AG09309 (cell line): ENCODE measurements around the gene LRRC47.

Experiments used
- DNase-seq: peaks from one replicate; pipeline ENCODE4 v3.0.0-alpha.2; 2010; ENCODE audit warnings: low read depth
- H3K4me3 ChIP-seq: 2 replicates; pipeline ENCODE4 v1.5.1; 2011; ENCODE audit warnings: mild to moderate bottlenecking, low read depth, low read length, moderate library complexity; ENCODE audit not compliant: control insufficient read depth
- TF ChIP-seq, protein P1 (sequence below): IDR thresholded peaks from 2 replicates; pipeline ENCODE4 v1.5.1; 2011; ENCODE audit warnings: mild to moderate bottlenecking, low read depth, low read length, inconsistent platforms; ENCODE audit not compliant: insufficient read depth, control insufficient read depth; ENCODE audit errors: missing control alignments

Gene LRRC47

DNA sequence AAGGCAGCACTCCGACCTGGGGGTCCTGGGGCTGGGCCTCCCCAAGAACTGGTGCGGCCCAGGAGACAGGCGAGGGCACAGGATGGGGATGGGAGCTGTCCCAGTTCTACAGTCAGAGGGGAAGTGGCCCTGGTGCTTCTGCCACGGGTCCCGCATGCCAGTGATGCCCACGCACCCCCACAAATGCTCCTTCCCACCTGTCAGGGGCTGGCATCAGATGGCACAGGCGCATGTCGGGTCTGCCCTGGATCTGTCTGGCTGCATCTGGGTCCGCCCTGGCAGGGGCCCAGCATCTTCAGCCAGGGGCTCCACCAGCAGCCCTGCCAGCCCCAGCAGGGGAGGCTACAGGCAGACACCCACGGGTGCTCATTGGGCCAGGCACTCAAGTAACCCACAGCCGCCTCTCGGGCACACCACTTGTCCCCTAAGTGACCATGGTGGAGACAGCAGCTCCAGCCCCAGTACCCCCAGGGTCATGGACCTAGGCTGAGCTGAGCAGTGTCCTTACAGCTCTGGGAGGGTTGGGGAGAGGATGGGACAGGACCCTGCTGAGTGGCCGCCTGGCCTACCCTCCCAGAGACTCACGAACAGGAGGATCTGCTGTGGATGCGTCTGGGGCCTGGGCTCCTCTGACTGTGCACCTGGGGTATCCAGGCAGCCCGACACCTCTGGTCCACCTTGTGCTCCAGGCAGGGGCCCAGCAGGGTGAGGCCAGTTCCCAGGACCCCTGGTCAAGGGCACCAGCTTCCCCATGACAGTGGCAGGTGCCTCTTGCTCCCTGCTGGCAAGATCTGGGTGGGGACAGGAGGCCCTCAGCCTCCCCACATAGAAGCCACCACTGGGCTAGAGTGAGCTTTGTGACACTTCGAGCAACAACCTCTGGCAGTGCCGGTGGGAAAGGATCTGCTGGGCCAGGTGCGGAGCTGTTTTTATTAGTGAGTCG, 18.4 kb downstream of the LRRC47 start:
- H3K4me3 ChIP-seq, result no peak overlapping the region
- TF ChIP-seq, protein P1, sequence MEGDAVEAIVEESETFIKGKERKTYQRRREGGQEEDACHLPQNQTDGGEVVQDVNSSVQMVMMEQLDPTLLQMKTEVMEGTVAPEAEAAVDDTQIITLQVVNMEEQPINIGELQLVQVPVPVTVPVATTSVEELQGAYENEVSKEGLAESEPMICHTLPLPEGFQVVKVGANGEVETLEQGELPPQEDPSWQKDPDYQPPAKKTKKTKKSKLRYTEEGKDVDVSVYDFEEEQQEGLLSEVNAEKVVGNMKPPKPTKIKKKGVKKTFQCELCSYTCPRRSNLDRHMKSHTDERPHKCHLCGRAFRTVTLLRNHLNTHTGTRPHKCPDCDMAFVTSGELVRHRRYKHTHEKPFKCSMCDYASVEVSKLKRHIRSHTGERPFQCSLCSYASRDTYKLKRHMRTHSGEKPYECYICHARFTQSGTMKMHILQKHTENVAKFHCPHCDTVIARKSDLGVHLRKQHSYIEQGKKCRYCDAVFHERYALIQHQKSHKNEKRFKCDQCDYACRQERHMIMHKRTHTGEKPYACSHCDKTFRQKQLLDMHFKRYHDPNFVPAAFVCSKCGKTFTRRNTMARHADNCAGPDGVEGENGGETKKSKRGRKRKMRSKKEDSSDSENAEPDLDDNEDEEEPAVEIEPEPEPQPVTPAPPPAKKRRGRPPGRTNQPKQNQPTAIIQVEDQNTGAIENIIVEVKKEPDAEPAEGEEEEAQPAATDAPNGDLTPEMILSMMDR, result no peak
- no peak for DNase-seq

DNA sequence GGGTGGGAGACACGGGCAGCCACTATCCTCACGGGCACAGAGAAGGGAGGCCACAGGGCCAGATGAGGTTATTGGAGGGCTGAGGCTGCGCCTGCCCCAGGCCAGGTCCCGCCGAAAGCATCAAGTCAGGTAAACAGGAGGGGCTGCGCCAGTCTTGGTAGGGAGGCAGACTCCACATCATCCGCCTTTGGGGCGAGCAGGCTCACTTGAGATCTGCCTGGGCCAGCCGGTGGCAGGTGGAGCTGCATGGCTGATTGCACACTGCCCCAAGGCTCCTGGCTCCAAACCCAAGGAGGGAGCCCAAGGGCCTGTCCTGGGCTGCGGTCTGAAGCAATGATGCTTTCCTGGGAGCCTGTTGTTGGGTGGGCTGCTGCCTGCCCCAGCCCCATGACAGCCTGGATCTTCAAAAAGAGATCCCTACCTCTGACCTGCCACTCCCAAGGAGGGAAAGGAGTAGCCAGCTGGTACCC, 19.2 kb downstream of the LRRC47 start:
- DNase-seq, result no peak
- TF ChIP-seq, protein P1, result no peak

DNA sequence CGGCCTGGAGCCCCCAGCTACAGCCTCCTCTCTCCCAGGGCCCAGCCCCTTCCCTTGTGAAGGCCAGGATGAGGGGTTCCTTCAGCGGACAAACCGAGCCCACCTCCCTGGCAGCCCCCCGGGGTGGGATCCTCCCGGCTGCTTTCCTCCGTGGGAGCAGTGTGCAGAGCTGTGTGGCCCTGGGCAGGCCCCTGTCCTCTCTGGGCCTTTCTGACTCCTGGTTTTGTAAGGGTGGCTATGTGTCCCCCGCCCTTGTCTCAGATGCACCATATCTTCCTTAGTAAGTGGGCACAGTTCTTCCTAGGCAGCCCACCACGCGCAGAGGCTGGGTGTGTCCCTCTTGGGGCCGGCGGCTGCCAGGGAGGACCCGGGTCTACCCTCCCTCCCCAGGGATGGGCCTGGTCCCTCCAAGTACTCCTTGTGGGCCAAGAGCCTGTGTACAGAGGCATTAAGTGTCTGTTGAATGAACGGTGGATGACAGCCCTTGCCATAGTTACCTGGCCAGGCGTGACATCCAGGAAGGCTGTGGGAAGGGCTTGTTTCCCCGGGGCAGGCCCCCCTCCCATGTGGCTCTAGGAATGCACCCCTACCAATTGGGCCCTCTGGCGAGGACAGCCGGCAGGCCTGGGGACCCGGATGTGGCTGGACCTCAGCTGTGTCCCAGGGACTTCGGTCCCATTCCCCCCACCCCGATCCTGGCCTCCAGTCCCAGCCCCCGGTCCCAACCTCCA, 19.9 kb downstream of the LRRC47 start:
- H3K4me3 ChIP-seq, result no peak overlapping the region
- DNase-seq, result no peak

More for the DNA sequence above, 19.2 kb downstream of the LRRC47 start:
- no peak overlapping the region for H3K4me3 ChIP-seq

DNA sequence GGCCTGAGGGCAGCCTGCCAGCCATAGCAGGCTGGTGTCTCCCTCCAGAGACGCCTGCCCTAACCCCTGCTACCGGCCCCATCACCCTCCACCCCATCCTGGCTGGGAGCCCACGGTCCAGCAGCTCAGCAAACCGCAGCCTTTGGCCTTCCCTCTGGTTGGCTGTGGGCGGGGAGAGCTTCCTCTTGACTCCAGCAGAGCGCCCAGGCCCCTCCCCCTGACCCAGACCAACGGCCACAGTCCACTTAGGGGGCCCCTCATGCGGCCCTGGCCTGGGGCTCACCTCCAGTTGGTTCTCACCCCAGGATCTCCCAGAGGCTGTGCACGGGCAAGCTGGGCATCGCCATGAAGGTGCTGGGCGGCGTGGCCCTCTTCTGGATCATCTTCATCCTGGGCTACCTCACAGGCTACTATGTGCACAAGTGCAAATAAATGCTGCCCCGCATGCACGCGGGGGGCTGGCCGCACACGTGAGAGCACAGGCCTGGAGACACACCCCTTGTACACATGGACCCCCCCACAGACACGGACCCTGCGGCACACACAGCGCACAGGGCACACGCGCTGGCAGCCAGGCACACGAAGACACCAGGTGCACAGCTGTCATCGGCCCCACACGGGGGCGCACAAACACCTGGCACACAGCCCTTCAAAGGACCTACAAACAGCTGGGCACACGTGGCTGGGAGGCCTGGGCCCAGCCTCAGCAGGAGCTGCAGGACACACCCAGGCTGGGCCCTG, 20.6 kb downstream of the LRRC47 start:
- H3K4me3 ChIP-seq, result no peak overlapping the region
- DNase-seq, result no peak
- TF ChIP-seq, protein P1, result no peak

More for the DNA sequence above, 19.9 kb downstream of the LRRC47 start:
- TF ChIP-seq, protein P1, result no peak

DNA sequence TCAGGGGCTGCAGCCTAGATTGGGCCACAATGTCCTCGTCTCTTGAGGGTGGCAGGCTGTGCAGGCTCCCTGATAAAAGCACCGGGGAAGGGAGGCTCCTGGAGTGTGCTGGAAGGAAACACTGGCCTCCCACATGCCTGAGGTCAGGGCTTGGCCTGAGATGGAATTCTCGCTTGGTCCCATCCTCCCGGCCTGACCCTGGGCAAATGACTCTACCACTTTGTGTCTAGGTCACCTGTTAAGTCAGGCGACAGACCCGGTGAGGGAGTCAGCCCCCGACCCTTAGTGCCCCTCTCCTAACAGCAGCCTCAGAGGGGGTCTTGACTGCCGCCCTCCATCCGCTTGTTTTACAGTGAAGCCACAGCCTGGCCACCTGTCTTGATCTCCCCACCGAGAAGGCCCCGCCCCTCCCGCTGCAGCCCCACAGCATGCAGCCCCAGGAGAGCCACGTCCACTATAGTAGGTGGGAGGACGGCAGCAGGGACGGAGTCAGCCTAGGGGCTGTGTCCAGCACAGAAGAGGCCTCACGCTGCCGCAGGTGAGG, 21.3 kb downstream of the LRRC47 start:
- TF ChIP-seq, protein P1, result no peak
- H3K4me3 ChIP-seq, result no peak overlapping the region
- no peak for DNase-seq
